Measurements from ENCODE around the gene IGLON5.
A peak's percentile ranks its signal among the peaks of the same experiment; 100 is the strongest.

The IGLON5 gene

DNA sequence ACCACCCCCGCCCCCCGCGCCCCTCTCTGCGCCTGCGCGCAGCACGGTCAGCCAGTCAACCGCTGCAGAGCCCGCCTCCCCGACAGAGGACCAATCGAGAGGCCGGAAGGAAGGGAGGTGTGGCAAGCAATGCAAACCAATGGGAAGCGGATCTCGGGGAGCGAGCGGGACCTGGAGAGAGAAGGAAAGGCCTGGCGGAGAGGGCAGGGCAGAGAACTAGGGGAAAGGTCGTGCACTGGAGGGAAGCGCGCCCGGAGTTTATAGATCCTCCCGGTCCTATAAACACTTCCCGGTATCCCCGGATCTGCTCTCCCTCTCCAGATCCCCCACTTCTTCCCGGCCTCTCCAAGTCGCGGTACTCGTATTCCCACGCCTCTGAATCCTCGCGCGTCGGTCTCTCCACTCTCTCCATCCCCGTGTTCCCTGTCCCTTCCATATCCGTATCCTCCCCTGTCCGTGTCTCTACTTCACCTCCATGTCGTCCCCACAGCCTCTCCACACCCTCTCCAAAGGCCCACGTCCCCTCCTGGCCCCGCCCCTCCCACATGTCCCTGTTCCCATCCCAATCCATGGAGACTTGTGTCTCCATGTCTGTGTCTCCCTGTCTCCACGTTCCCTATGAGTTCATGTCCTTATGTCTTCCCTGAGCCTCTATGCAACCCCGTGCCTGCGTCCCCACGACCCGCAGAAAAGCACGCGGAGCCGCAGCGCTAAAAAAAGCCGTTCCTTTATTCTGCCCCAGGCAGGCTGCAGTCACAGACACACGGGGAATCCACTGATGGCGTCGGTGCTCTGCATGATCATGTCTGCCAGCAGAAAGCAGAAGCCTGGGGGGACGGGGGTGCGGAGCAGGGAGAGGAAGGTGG is 55.2 kb downstream of the IGLON5 start:
- DNase-seq = peak; percentile 95

DNA sequence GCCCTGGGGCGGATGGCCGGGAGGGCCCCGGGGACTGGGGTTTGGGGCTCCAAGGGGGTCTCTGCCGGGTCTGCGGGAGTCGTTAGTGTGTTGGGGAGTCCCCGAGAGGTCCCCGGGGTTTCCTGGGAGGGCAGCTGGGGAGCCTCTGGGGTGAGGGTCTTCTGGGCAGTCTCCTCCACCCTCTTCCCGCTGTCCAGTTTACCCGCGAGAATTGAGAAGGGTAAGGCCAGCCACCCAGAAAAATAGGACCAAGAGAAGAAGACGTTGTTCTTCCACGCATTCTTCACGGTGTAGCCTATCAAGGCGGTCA is 55.8 kb downstream of the IGLON5 start:
- DNase-seq = no peak

DNA sequence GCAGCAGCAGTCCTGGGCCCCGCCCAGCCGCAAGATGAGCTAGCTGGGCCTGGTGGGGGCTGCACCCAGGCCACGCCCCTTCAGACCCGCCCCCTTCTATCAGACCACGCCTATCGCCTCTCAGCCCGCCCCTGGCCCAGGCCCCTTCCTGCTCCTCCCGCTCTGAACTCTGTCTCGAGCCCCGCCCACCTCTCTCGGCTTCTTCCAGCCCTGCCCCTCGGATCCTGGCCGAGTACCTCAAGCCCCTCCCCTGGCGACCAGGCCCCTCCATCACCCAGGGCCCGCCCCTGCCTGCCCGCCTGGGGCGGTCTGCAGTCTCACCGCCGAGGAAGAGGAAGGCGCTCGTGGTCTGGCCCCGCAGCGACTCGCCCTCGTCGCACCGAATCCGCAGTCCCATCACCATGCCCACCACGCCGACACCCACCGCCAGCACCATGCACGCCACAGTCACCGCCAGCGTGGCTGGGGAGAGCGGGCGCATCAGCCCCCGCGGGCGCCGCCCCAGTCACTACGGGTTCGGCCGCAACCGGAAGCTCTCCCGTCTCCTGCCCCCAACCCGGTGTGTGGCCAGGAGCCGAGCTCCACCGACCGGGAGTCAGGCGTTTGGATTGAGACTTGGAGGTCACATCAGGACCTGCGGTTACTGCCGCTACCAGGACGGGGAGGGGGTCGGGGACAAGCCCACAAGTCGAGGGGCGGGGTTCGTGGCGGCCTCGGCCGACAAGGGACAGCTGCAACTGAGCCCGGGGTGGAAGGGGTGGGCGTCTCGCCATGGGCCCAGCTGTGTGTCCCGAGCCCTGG is 56.3 kb downstream of the IGLON5 start:
- peak; percentile 97 for DNase-seq

DNA sequence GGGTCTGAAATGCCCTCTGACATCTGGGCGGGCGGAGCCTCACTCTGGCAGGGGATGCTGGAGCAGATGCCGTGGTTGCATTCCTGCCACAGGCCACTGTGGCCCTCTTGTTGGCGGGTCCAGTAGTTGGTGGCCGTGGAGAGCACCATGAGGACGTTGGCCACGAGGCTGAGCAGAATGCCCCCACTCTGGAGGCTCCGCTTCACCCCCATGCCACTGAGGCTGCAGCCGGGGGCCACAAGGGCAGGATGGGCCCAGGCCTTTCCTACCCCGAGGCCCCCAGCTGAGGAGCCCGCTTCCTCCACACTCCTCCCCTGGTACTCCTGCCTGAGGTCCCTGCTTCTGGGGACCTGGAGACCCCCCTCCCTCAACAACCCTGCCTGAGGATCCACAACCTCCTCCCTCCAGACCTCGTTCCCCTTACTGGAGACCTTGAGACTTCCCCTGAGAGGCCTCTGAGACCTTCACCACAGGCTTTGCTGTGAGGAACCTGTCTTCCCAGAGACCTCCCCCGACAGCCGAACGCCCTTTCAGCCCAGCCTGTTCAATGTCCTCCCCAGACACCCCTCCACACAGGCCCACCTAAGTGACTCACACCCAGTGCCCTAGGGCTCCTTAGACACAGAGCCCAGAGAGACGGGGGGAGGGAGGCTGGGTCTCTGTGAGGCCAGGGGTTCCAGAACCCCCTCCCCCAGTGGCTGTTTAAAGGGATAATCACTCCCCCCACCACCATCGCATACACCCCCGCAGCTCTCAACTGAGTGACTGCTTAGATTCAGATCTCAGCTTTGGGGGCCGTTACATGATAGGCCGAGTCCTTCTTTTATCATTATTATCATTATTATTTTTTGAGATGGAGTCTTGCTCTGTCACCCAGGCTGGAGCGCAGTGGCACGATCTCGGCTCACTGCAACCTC is 57.2 kb downstream of the IGLON5 start, which contains the start of gene CLDND2:
Gene CLDND2, minus strand, starts transcription at position 638 of the 917 bp plus-strand sequence. Its CDS starts 426 bp downstream, at position 212.
- peak; percentile 41 for DNase-seq

DNA sequence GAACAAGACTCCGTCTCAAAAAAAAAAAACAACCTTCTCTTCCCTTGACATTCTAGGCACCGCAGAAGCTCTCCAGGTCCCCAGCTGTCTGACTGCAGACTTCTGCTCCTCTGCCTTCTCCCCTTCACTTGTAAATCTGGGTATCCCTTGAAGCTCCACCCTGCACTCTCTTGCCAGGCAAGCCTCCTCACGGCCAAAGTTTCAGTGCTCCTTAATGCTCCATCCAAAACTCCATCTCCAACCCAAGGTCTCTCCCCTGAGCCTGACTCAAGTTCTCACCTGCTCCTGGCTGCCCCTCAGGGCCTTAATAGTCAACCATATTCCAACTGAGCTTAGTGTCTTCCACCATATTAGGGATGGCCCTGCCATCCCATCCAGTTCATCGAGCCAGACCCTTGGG is 58.8 kb downstream of the IGLON5 start:
- no peak for DNase-seq

DNA sequence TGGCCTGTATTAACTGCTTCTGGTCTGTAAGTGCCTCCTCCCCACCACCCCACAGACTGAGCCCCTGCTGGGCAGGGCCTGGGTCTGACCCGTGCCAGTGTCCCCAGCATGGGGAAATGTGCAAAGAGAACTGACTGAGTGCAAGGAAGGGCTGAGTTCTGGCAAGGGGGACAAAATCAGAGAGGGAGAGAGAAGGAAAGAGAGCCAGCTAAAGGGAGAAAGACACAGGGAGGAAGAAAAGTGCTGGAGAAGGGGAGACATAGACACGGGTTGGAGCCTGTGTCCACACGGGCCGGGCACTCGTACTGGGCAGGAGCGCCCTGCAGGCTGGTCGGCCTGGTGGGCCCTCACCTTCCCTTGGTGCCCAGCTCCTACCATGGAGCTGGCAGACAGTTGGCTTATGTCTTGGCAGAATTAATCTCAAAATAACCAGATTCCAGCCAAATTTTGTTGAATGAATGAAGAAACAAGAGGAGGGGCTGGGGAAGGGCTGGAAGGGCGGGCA is 59.8 kb downstream of the IGLON5 start:
- no peak for DNase-seq

DNA sequence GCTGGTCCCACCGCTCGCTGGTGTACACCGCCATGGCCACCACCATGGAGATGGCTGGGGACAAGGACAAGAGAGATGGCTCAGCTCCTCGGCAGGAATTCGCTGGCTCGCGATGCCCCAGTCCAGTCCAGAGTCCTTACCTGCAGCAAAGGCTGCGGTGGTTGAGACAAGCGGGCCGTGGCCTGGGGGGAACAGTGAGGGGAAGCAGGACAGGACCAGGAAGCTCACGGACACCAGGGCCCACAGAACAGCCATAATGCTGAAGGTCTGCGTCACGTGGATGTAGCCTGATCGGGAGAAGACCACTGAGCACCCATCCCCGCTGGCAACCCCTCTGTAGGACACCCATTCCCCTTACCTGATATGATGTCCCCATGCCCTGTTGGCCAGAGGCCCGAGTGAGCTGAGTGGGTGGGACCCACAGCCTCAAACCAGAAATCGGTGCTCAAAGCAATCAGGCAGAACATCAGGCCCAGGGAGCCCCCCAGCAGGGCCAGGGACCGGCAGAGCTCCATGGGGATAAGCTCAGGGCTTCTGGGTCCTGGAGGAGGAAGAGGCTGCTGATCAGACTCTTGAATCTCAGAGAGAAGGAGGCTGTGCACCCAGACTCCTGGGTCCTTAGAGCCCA is 60.7 kb downstream of the IGLON5 start:
- no peak for DNase-seq

DNA sequence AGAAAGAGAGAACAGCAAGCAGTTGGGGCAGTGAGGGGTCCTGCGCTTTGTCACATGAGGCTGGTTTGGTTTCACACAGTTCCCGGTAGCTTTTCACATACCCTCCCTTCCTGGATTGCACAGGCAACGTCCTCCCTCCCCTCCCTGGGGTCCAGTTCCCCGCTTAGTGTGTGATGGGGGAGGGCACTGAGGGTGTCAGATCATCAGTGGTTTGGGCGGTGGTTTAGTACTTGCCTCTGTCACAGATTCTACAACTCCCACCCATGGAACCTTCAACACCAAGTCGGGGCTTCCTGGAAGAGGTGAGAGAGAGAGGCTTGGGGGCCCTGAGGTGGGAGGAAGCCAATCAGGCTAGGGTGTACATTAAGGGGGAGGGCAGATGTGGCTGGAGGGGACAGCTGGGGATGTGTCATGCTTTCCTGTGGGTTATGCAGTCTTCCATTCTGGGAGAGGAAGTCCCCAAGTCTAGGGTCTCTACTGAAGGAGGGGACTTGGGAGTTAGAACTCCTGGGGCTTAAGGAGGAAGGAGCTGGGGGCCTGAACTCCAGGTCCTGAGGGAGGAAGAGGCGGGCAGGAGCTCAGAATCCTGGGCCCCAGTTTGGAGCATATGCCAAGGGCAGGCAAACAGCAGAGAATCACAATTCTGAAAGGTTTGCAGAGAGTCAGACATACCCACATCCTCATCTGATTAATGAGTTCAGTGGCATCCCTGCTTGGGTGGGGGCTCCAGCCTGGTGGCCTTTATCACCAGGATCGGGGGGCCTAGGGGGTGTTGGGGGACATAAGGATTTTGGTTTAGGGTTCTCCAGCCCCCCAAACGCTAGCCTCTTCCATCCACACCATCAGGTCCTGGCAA is 61.4 kb downstream of the IGLON5 start, which contains the start of gene NKG7:
Gene NKG7, minus strand, starts transcription at position 6 of the 856 bp plus-strand sequence. CDS start 119 bp downstream, outside the sequence.
- DNase-seq = peak; percentile 92

DNA sequence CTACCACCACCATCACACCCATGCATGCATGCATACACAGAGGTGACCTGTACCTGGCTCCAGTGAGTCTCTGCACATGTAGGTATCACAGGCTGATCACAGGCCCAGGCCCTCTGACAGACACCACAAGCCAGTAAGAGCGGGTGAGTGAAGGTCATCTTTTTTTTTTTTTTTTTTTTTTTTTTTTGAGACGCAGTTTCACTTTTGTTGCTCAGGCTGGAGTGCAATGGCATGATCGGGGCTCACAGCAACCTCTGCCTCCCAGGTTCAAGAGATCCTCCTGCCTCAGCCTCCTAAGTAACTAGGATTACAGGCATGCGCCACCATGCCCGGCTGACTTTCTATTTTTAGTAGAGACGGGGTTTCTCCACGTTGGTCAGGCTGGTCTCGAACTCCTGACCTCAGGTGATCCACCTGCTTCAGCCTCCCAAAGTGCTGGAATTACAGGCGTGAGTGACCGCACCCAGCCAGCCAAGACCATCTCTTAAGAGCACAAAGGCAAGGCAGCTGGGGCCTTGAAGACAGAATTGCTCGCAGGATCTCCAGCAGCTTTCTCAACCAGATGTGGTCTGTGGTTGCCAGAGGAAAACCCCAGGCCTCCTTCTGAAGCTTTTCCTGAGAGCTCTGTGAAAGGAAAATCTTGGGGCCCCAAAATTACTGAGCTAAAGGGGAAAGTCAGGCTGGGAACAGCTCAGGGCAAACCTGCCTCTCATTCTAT is 64.2 kb downstream of the IGLON5 start:
- no peak for DNase-seq

DNA sequence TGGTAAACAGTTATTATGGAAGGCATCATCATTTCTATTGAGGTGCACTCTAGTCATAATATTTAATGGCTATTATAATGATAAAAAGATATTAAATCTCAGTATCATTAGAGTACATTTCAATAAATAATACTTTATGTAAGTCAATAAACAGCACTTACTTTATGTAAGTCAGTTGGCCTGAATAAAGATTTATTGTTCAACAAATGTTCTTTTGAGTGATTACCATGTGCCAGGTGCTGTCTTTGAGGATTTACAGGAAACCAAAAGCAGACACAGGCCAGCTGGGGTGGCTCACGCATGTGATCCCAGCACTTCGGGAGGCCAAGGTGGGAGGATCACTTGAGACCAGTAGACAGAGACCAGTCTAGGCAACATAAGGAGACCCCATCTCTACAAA is 66.0 kb downstream of the IGLON5 start:
- no peak for DNase-seq

DNA sequence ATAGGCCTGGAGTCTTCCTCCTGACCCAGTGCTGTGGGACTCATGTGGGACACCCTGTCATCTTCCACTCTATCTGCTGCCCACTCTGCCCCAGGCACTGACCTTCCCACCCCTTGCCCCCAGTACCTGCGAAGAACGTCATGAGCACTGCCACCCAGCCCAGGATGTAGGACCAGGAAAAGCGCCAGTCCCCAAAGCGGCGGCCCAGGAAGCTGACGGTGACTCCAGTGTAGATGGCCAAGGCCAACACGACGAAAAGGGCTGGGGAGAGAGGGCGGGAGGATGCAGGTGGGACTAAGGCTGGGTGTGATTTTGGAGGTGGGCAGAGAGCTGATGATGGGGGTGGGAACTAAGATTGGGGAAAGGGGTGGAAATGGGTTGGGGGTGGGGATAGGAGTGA is 68.9 kb downstream of the IGLON5 start:
- no peak for DNase-seq
